Measurements from ENCODE around the gene ABCC12. TPM values are rescaled to one million over a fixed set of nuclear protein-coding genes. Genes with fewer than 3 reads are reported as not detected.

Gene ABCC12
- total RNA-seq (not detected), total RNA-seq (0 to 0.12 reads per million in 2 donors)

DNA sequence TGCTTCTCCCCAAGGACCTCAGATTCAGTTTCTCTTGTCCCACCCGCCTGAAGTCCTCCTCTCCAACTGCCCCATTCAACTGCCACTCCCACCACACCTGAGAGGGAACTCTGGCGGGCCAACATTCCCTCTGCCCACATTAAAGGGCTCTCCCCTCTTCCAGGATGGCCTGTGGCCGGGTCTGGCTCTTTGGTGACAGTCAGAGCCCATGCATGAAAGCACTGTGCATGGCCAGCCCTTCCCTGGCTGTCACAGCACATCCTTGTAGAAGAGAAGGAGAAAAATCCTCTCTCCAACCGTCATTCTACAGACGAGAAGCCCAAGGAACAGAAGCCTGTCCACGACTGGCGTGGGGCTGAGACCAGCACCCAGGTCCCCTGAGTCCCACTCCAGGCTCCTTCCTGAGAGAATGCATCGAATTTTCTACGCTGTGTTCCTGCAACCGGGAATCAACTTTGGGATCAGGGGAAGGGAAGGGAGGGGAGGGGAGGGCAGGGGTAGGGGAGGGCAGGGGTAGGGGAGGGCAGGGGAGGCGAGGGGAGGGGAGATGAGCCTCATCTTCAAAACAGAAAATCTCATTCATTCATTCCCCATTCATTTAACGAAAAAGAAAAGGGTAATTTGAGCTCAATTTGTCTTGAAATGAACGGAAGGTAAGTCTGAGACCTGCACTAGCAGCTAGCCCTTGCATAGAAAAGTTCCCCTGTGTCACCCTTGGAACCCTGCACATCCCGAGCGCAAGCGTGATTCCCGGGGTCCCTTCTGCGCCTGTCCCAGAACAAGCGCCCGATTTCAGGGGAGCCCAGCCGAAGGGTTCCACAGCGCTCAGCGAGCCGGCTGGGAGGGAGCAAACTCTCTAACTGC is at the start of gene ABCC12:
Gene ABCC12, minus strand, starts transcription at position 68 of the 864 bp plus-strand sequence. CDS start 9,569 bp downstream, outside the sequence.
- Mint-ChIP-seq H3K27ac (no peak within 1 kb of the TSS), H3K4me3 (peak within 1 kb of the TSS; percentile 45), H3K4me1 (no peaks in the 10 kb centered on the region), H3K27me3 (peaks cover 36% of the 10 kb centered on the region), H3K36me3 (ENCODE audit: low read depth) (no peaks in the 10 kb centered on the region)
- ATAC-seq, result no peak
- no peaks in the 10 kb centered on the region for H3K9me3 ChIP-seq (ENCODE audit: control insufficient read depth, low read length, poor library complexity, severe bottlenecking)
- no peak for DNase-seq

DNA sequence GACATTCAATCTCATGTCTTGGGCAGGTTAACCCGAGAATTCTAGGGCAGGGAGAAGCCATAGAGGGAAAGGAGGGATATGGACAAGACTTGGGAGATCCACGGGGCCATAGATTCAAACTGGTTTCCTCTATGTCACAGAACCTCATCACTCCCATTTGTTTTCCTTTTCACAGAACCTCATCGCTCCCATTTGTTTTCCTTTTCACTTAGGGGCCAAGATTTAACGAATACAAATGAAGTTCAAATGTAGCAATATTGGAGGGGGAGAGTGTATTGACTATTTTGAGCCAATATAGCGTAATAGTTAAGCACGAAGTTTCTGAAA is 49.0 kb upstream of the ABCC12 start:
- no peak for DNase-seq
- Mint-ChIP-seq H3K4me1 (no peaks in the 10 kb centered on the region), H3K27ac (no peak overlapping the region)

DNA sequence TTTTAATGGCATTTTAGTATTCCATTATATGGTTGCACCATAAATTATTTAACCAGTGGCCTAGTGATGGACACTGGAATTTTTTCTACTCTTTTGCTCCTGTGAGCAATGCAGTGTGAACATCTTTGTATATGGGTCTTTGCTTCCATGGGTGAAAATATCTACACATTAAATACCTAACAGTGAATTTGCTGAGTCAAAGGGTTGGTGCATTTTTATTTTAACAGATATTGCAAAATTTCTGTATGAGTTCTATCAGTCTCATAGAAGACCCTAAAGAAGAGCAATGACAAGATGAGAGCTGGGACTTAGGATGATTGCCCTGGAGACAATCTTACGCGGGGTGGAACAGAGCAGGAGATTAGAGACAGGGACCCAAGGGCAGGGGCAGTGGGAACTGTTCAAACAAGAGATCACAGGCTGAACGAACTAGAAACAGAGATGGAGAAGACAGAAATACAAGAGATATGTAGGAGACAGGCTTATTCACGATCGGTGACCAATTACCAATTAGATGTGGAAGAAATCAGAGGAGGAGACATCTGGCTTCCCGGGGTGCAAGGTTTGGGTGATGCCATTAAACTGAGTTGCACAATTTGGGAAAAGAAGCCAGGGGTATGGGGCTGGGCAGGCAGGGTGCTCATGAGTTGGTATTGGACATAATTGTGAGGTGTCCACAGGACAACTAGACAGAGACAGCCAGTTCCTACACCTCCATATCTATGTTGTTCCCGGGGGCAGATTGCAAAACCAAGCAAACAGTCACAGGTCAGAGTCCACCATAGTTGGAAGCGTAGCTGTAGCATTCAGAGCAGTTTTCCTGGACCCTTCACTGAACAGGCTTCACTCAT is 48.4 kb upstream of the ABCC12 start:
- H3K27me3 Mint-ChIP-seq, result peaks cover 53% of the 10 kb centered on the region
- H3K27ac Mint-ChIP-seq, result no peak overlapping the region
- DNase-seq (no peak), ATAC-seq (no peak)
- H3K4me3 Mint-ChIP-seq, result no peak overlapping the region
- H3K4me1 Mint-ChIP-seq, result no peaks in the 10 kb centered on the region
- no peaks in the 10 kb centered on the region for H3K36me3 Mint-ChIP-seq (ENCODE audit: low read depth)
- no peaks in the 10 kb centered on the region for H3K9me3 ChIP-seq (ENCODE audit: control insufficient read depth, low read length, poor library complexity, severe bottlenecking)

More for the DNA sequence above, 49.0 kb upstream of the ABCC12 start:
- ATAC-seq, result no peak
- no peaks in the 10 kb centered on the region for H3K9me3 ChIP-seq (ENCODE audit: control insufficient read depth, low read length, poor library complexity, severe bottlenecking)
- Mint-ChIP-seq H3K4me3 (no peak overlapping the region), H3K27me3 (peaks cover 53% of the 10 kb centered on the region), H3K36me3 (ENCODE audit: low read depth) (no peaks in the 10 kb centered on the region)

GRCh38 chr16:48201515-48202201 is 45.9 kb upstream of the ABCC12 start:
- Mint-ChIP-seq H3K36me3 (ENCODE audit: low read depth) (no peaks in the 10 kb centered on the region), H3K27me3 (peaks cover 39% of the 10 kb centered on the region), H3K27ac (no peak overlapping the region), H3K4me1 (no peaks in the 10 kb centered on the region), H3K4me3 (no peak overlapping the region)
- H3K9me3 ChIP-seq (ENCODE audit: control insufficient read depth, low read length, poor library complexity, severe bottlenecking), result no peaks in the 10 kb centered on the region
- ATAC-seq (no peak), DNase-seq (no peak)

GRCh38 chr16:48197294-48197693 is 41.5 kb upstream of the ABCC12 start:
- peaks cover 24% of the 10 kb centered on the region for H3K27me3 Mint-ChIP-seq
- H3K27ac Mint-ChIP-seq, result no peak overlapping the region
- H3K4me1 Mint-ChIP-seq, result no peaks in the 10 kb centered on the region
- no peak for DNase-seq
- H3K9me3 ChIP-seq (ENCODE audit: control insufficient read depth, low read length, poor library complexity, severe bottlenecking), result no peaks in the 10 kb centered on the region
- no peaks in the 10 kb centered on the region for H3K36me3 Mint-ChIP-seq (ENCODE audit: low read depth)
- ATAC-seq, result no peak
- H3K4me3 Mint-ChIP-seq, result no peak overlapping the region

- H3K36me3 Mint-ChIP-seq (ENCODE audit: low read depth), result no peaks in the 10 kb centered on the region
- H3K27me3 Mint-ChIP-seq, result peaks cover 10% of the 10 kb centered on the region
- no peak overlapping the region for H3K27ac Mint-ChIP-seq
- no peak for DNase-seq
- no peaks in the 10 kb centered on the region for H3K9me3 ChIP-seq (ENCODE audit: control insufficient read depth, low read length, poor library complexity, severe bottlenecking)
- ATAC-seq, result no peak
- peaks cover under 1% of the 10 kb centered on the region for H3K4me1 Mint-ChIP-seq
- no peak overlapping the region for H3K4me3 Mint-ChIP-seq
Observed at GRCh38 chr16:48194828-48195556, 39.2 kb upstream of the ABCC12 start.

GRCh38 chr16:48193846-48194245 is 38.1 kb upstream of the ABCC12 start:
- no peak for DNase-seq
- H3K27ac Mint-ChIP-seq, result no peak overlapping the region

DNA sequence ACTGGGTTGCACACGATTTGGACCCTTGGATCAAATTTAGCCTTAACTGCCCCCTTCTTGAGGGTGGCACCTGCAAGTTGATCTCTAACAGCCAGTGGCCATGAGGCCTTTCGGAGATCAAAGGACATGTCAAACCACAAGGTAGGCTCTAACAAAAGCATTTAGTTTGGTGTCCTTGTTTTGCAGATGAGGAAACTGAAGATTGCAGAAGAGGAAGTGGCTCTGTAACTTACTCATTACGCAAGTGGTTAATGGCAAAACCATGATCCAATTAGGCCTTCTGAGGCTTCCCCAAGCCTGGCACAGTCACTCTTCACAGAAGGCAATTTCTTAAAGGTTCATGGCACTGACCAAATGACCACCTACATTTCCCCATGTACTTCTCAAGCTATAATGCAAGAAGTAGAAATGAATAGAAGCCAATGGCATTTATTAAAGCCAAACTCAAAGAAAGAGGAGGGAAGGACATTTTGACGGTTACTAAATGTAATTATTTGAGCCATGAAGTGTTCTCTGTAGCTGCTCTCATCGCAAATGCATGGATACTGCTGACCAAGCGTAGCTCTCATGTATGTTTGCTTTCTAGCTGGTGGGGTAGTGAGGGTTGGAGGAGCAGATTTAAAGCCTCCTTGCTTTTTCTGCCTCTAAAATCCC is 32.8 kb upstream of the ABCC12 start:
- no peaks in the 10 kb centered on the region for H3K9me3 ChIP-seq (ENCODE audit: control insufficient read depth, low read length, poor library complexity, severe bottlenecking)
- Mint-ChIP-seq H3K4me1 (peaks cover 11% of the 10 kb centered on the region), H3K36me3 (ENCODE audit: low read depth) (peaks cover 2% of the 10 kb centered on the region), H3K4me3 (no peak overlapping the region), H3K27ac (no peak overlapping the region), H3K27me3 (peaks cover 7% of the 10 kb centered on the region)
- DNase-seq (no peak), ATAC-seq (no peak)

More at GRCh38 chr16:48193846-48194245, 38.1 kb upstream of the ABCC12 start:
- H3K4me3 Mint-ChIP-seq, result no peak overlapping the region
- H3K9me3 ChIP-seq (ENCODE audit: control insufficient read depth, low read length, poor library complexity, severe bottlenecking), result no peaks in the 10 kb centered on the region
- H3K36me3 Mint-ChIP-seq (ENCODE audit: low read depth), result no peaks in the 10 kb centered on the region
- H3K4me1 Mint-ChIP-seq, result peaks cover 3% of the 10 kb centered on the region
- H3K27me3 Mint-ChIP-seq, result peaks cover 10% of the 10 kb centered on the region
- ATAC-seq, result no peak

DNA sequence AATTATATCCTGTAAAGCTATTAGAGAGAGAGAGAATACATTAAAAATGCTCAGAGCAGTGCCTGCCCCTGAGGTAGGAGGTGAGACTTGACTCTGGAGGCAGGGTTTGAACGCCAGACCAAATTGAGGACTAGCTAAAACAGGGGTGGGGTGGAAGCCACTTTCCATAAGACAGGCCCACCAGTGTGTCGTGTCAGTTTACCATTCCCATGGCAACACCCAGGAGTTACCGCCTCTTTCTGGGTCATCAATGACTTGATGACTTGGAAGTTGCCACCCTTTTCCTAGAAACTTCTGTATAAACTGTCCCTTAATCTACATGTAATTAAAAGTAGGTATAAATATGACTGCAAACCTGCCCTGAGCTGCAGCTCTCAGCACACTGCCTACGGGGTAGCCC is 32.0 kb upstream of the ABCC12 start:
- H3K9me3 ChIP-seq (ENCODE audit: control insufficient read depth, low read length, poor library complexity, severe bottlenecking), result no peaks in the 10 kb centered on the region
- ATAC-seq (no peak), DNase-seq (no peak)
- Mint-ChIP-seq H3K27me3 (peaks cover 13% of the 10 kb centered on the region), H3K27ac (no peak overlapping the region), H3K4me3 (no peak overlapping the region), H3K36me3 (ENCODE audit: low read depth) (peaks cover 2% of the 10 kb centered on the region), H3K4me1 (peaks cover 11% of the 10 kb centered on the region)

DNA sequence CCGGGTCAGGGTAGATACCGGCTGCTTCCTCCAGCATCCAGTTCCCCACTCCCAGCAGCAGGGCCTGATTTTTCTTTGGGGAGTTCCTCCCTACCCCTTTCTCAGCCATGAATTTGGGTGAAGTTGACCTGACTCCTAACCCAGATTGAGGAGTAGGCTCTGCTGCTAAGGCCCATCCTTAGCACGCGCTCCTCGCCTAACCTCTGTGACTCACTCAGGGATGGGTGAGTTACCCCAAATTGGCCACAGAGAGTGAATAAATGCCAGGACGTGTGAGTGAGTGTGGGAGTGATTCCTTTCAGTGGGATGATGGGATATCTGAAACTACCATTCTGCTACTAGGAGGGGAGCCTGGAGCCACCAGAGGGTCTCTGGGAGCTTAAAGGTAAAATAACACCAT is 28.9 kb upstream of the ABCC12 start:
- H3K9me3 ChIP-seq (ENCODE audit: control insufficient read depth, low read length, poor library complexity, severe bottlenecking), result no peaks in the 10 kb centered on the region

GRCh38 chr16:48182979-48183537 is 27.3 kb upstream of the ABCC12 start:
- H3K36me3 Mint-ChIP-seq (ENCODE audit: low read depth), result peaks cover 2% of the 10 kb centered on the region
- H3K9me3 ChIP-seq (ENCODE audit: control insufficient read depth, low read length, poor library complexity, severe bottlenecking), result no peaks in the 10 kb centered on the region
- H3K27ac Mint-ChIP-seq, result no peak overlapping the region
- DNase-seq (no peak), ATAC-seq (no peak)
- no peak overlapping the region for H3K4me3 Mint-ChIP-seq
- H3K27me3 Mint-ChIP-seq, result peaks cover 13% of the 10 kb centered on the region
- H3K4me1 Mint-ChIP-seq, result peaks cover 4% of the 10 kb centered on the region

More for the DNA sequence above, 28.9 kb upstream of the ABCC12 start:
- peaks cover 13% of the 10 kb centered on the region for H3K27me3 Mint-ChIP-seq
- peaks cover 8% of the 10 kb centered on the region for H3K4me1 Mint-ChIP-seq
- no peak overlapping the region for H3K4me3 Mint-ChIP-seq
- ATAC-seq (no peak), DNase-seq (no peak)
- peaks cover 2% of the 10 kb centered on the region for H3K36me3 Mint-ChIP-seq (ENCODE audit: low read depth)
- no peak overlapping the region for H3K27ac Mint-ChIP-seq

Measured in T-helper 17 cell (primary cell).